Prostate gland (tissue), 2 donors: ENCODE results near the gene SLC1A2.

Source experiments
- CTCF ChIP-seq, 4 experiments: fragments of 200-600 bp in 2 of 4; fragments of 450-650 bp in 2 of 4; sonication (generic) in 2 of 4; IDR thresholded peaks; 1 replicate in 3 of 4; 2 replicates in 1 of 4; pipeline ENCODE4 v1.5.1; 2016 to 2019; ENCODE audit warnings: antibody characterized with exemption in 4 of 4, mild to moderate bottlenecking in 2 of 4, moderate library complexity in 2 of 4
- POLR2A ChIP-seq: fragments of 450-650 bp; IDR thresholded peaks from one replicate; pipeline ENCODE4 v1.6.1; 2016; ENCODE audit warnings: antibody characterized with exemption, mild to moderate bottlenecking

- no peak for TF ChIP-seq POLR2A
- no peak for TF ChIP-seq CTCF (IDR thresholded peaks at IDR 0.05)
These were observed 79.3 kb downstream of the SLC1A2 start for GRCh38 chr11:35340071-35340470.
